ENCODE results near the gene DMKN. TPM values are rescaled to one million over a fixed set of nuclear protein-coding genes. Genes with fewer than 3 reads are reported as not detected.

The DMKN gene
- total and polyA plus RNA-seq, 2 donors (not counting 3 experiments of a cell fraction or from before 2014, with no cell fraction given): not detected

GRCh38 chr19:35514282-35514809, 897 bp upstream of the DMKN start:
- Histone ChIP-seq H2AFZ (ENCODE audit: low read depth, low read length) (no peak overlapping the region), H3K27ac (ENCODE audit: insufficient read depth, low read depth, low read length) (no peak overlapping the region), H4K20me1 (replicated peaks; ENCODE audit: control insufficient read depth, extremely low read depth, insufficient read depth, low read length) (no peaks in the 10 kb centered on the region), H3K36me3 (ENCODE audit: control insufficient read depth in 2 of 2, extremely low read depth in 1 of 2, insufficient read depth in 2 of 2, low read length in 2 of 2) (no peaks in the 10 kb centered on the region), H3K4me1 (ENCODE audit: control insufficient read depth, extremely low read depth, insufficient read depth, low read length) (no peaks in the 10 kb centered on the region), H3K9ac (replicated peaks; ENCODE audit: extremely low read depth, insufficient read depth, low read length) (no peak overlapping the region), H3K27me3 (ENCODE audit: control insufficient read depth in 2 of 2, insufficient read depth in 2 of 2, low read length in 2 of 2) (peaks cover 22 to 24% of the 10 kb centered on the region in 2 experiments), H3K4me3 (replicated peaks in 1 of 3; ENCODE audit: insufficient read depth in 1 of 3, low read depth in 1 of 3, low read length in 3 of 3) (no peak overlapping the region), H3K4me2 (ENCODE audit: insufficient read depth, low read length) (no peak overlapping the region), H3K9me1 (replicated peaks; ENCODE audit: control insufficient read depth, extremely low read depth, insufficient read depth, low read length) (no peaks in the 10 kb centered on the region), H3K9me3 (replicated peaks; ENCODE audit: control insufficient read depth, insufficient read depth, low read length) (no peaks in the 10 kb centered on the region), H3K79me2 (ENCODE audit: control insufficient read depth, insufficient read depth, low read length) (no peaks in the 10 kb centered on the region)
- FAIRE-seq (no peak), DNase-seq (ENCODE audit: low read depth, low spot score) (no peak)
- no TSS peak for BruUV-seq (replicated peaks)
- TF ChIP-seq POLR2A (IDR thresholded peaks at IDR 0.05; ENCODE audit: low read depth, low read length) (no peak), MAX (IDR thresholded peaks at IDR 0.05; ENCODE audit: insufficient read depth, insufficient read length) (no peak), MYC (IDR thresholded peaks at IDR 0.05; ENCODE audit: low read depth, low read length) (no peak)
- CTCF ChIA-PET: no interaction called here
- dilution Hi-C loops (cut with MboI; ENCODE audit: extremely low pct_ligation_motif_present, low sequenced_read_pairs) (no loop called here), intact Hi-C loops (cut with micrococcal nuclease) (no loop called here)
- POLR2A ChIA-PET: no interaction called here

GRCh38 chr19:35512831-35513627, 420 bp downstream of the DMKN start:
- Histone ChIP-seq H3K36me3 (ENCODE audit: control insufficient read depth in 2 of 2, extremely low read depth in 1 of 2, insufficient read depth in 2 of 2, low read length in 2 of 2) (no peaks in the 10 kb centered on the region), H4K20me1 (replicated peaks; ENCODE audit: control insufficient read depth, extremely low read depth, insufficient read depth, low read length) (no peaks in the 10 kb centered on the region), H3K27me3 (ENCODE audit: control insufficient read depth in 2 of 2, insufficient read depth in 2 of 2, low read length in 2 of 2) (peaks cover 29 to 37% of the 10 kb centered on the region in 2 experiments), H3K4me2 (ENCODE audit: insufficient read depth, low read length) (no peak overlapping the region), H3K79me2 (ENCODE audit: control insufficient read depth, insufficient read depth, low read length) (no peaks in the 10 kb centered on the region), H2AFZ (ENCODE audit: low read depth, low read length) (no peak overlapping the region), H3K9ac (replicated peaks; ENCODE audit: extremely low read depth, insufficient read depth, low read length) (no peak overlapping the region), H3K9me1 (replicated peaks; ENCODE audit: control insufficient read depth, extremely low read depth, insufficient read depth, low read length) (no peaks in the 10 kb centered on the region), H3K4me3 (replicated peaks in 1 of 3; ENCODE audit: insufficient read depth in 1 of 3, low read depth in 1 of 3, low read length in 3 of 3) (no peak overlapping the region), H3K9me3 (replicated peaks; ENCODE audit: control insufficient read depth, insufficient read depth, low read length) (no peaks in the 10 kb centered on the region), H3K4me1 (ENCODE audit: control insufficient read depth, extremely low read depth, insufficient read depth, low read length) (no peaks in the 10 kb centered on the region), H3K27ac (ENCODE audit: insufficient read depth, low read depth, low read length) (no peak overlapping the region)
- DNase-seq (ENCODE audit: low read depth, low spot score): no peak
- FAIRE-seq: no peak
- POLR2A ChIA-PET: no interaction called here
- CTCF ChIA-PET: no interaction called here
- intact Hi-C loops (cut with micrococcal nuclease): no loop called here
- dilution Hi-C loops (cut with MboI; ENCODE audit: extremely low pct_ligation_motif_present, low sequenced_read_pairs): no loop called here
- BruUV-seq (replicated peaks): no TSS peak
- no peak for TF ChIP-seq MAX (IDR thresholded peaks at IDR 0.05; ENCODE audit: insufficient read depth, insufficient read length)
- TF ChIP-seq POLR2AphosphoS5 (IDR thresholded peaks at IDR 0.05; ENCODE audit: insufficient read depth, low read depth, low read length): no peak
- no peak for TF ChIP-seq GATA2 (IDR thresholded peaks at IDR 0.05; ENCODE audit: insufficient read depth, insufficient read length, low read depth, low read length)
- TF ChIP-seq, protein P1, sequence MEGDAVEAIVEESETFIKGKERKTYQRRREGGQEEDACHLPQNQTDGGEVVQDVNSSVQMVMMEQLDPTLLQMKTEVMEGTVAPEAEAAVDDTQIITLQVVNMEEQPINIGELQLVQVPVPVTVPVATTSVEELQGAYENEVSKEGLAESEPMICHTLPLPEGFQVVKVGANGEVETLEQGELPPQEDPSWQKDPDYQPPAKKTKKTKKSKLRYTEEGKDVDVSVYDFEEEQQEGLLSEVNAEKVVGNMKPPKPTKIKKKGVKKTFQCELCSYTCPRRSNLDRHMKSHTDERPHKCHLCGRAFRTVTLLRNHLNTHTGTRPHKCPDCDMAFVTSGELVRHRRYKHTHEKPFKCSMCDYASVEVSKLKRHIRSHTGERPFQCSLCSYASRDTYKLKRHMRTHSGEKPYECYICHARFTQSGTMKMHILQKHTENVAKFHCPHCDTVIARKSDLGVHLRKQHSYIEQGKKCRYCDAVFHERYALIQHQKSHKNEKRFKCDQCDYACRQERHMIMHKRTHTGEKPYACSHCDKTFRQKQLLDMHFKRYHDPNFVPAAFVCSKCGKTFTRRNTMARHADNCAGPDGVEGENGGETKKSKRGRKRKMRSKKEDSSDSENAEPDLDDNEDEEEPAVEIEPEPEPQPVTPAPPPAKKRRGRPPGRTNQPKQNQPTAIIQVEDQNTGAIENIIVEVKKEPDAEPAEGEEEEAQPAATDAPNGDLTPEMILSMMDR (IDR thresholded peaks at IDR 0.05; ENCODE audit: extremely low read depth in 1 of 2, insufficient read depth in 1 of 2, low read depth in 1 of 2, low read length in 2 of 2): no peak
- TF ChIP-seq POLR2A (IDR thresholded peaks at IDR 0.05; ENCODE audit: low read depth, low read length): no peak
- no peak for TF ChIP-seq MYC (IDR thresholded peaks at IDR 0.05; ENCODE audit: low read depth, low read length)
- no peak for TF ChIP-seq FOS (IDR thresholded peaks at IDR 0.05; ENCODE audit: borderline replicate concordance, insufficient read depth, low read length)
- TF ChIP-seq JUN (IDR thresholded peaks at IDR 0.05; ENCODE audit: borderline replicate concordance, insufficient read depth, insufficient read length, low read depth): no peak
- TF ChIP-seq EZH2 (IDR thresholded peaks at IDR 0.05; ENCODE audit: borderline replicate concordance, low read depth, low read length, severe bottlenecking): no peak

All from endothelial cell of umbilical vein (primary cell).